Adrenal gland (tissue), 12 donors: ENCODE results near the gene RHOC. TPM values are rescaled to one million over a fixed set of nuclear protein-coding genes. Genes with fewer than 3 reads are reported as not detected.

Experiments used
- DNase-seq, 7 donors: peaks; one replicate each; pipeline ENCODE4 v3.0.0-alpha.2; 2019 to 2020
- H3K27ac ChIP-seq, 5 donors: fragments of 200-600 bp; sonication (generic) in 4 of 5; 1 replicate in 3 of 5; 2 replicates in 2 of 5; pipeline versions ENCODE4 v1.5.1 to v1.8.0; 2016 to 2020; ENCODE audit warnings: mild to moderate bottlenecking in 1 of 5
- H3K27me3 ChIP-seq: fragments of 200-600 bp; 2 replicates; pipeline ENCODE4 v1.8.0; 2021
- H3K36me3 ChIP-seq, 2 donors: fragments of 200-600 bp; replicated peaks in 1 of 2; 1 replicate in 1 of 2; 2 replicates in 1 of 2; pipeline versions ENCODE4 v1.5.1 to v1.8.0; 2018 to 2022
- H3K4me1 ChIP-seq, 2 donors: fragments of 200-600 bp; replicated peaks in 1 of 2; 1 replicate in 1 of 2; 2 replicates in 1 of 2; pipeline versions ENCODE4 v1.5.1 to v1.8.0; 2018 to 2021
- H3K4me3 ChIP-seq, 4 donors: fragments of 200-600 bp; sonication (generic) in 3 of 4; one replicate each; pipeline ENCODE4 v1.5.1; 2016 to 2018
- H3K9me3 ChIP-seq, 3 donors: fragments of 200-600 bp; sonication (generic) in 1 of 3; replicated peaks in 1 of 3; 1 replicate in 2 of 3; 2 replicates in 1 of 3; pipeline versions ENCODE4 v1.5.1 to v1.8.0; 2016 to 2021
- POLR2A ChIP-seq, 2 donors: fragments of 450-650 bp; IDR thresholded peaks; one replicate each; pipeline ENCODE4 v1.6.1; 2017; ENCODE audit warnings: antibody characterized with exemption in 2 of 2, mild to moderate bottlenecking in 2 of 2, moderate library complexity in 1 of 2
- WGBS, 4 donors: extraction: QIAGEN DNeasy Blood & Tissue Kit in 2 of 4; methylation state at CpG; one replicate each; pipeline versions ENCODE4 v1.1.5 to v1.1.7; 2013 to 2017; 5-methylcytosine and 5-hydroxymethylcytosine counted together
- intact Hi-C, 2 donors: fragments of 100-400 bp; cut with DNase I; formaldehyde crosslinking; loops; one replicate each; pipeline versions ENCODE4 v1.14.1 to v1.15.0; 2022 to 2023
- polyA plus RNA-seq, 3 donors: library from polyadenylated mRNA; stranded (reverse); fragments of 200-250 nt in 2 of 3; fragments of 350-450 nt in 1 of 3; fragmentation: Illumina TruSeq in 1 of 3; extraction: RNeasy Lipid Tissue Mini Kit (QIAGEN cat#74804) in 1 of 3; gene quantifications; one replicate each; pipeline ENCODE4 v1.2.3, GENCODE V29; 2013 to 2014
- total RNA-seq, 9 donors: library from RNA; depleted of rRNA in 4 of 9; stranded (reverse); fragments of >200 nt in 4 of 9; fragments of 120-200 nt in 1 of 9; fragmentation: NEBNext Ultra II Directional in 1 of 9; extraction: Animal tissue kit (Norgen Biotek cat#: 25700) in 1 of 9; gene quantifications; one replicate each; pipeline versions ENCODE4 v1.1.0 to v1.2.4, GENCODE V29; 2013 to 2023
- TF ChIP-seq, protein P1 (sequence below), 6 experiments: fragments of 450-650 bp in 4 of 6; fragments of 200-600 bp in 2 of 6; sonication (generic) in 1 of 6; IDR thresholded peaks; 1 replicate in 5 of 6; 2 replicates in 1 of 6; pipeline versions ENCODE4 v1.5.1 to v1.8.0; 2016 to 2021; ENCODE audit warnings: antibody characterized with exemption in 6 of 6, mild to moderate bottlenecking in 2 of 6, moderate library complexity in 1 of 6
- donor health status: healthy with polysubstance abuse.
- donor health status: Bipolar disorder and iron deficiency.
- donor health status: DM: yes; HTN: yes; CAD: no.
- donor health status: DM: no; HTN: no; CAD: no.
- donor health status: DM: no; HTN: no; CAD: no.
- donor health status: DM: yes; HTN: yes; CAD: no.

RHOC gene
- total and polyA plus RNA-seq, 12 donors: 186 to 374 (median 237) TPM

- intact Hi-C loops: loop anchor here in 1 of 2 donors (10.0 kb wide), 1 partner anchor 324 kb away; no protein-coding TSS in a partner anchor
- TF ChIP-seq POLR2A (IDR thresholded peaks at IDR 0.05): no peak
- TF ChIP-seq, protein P1, sequence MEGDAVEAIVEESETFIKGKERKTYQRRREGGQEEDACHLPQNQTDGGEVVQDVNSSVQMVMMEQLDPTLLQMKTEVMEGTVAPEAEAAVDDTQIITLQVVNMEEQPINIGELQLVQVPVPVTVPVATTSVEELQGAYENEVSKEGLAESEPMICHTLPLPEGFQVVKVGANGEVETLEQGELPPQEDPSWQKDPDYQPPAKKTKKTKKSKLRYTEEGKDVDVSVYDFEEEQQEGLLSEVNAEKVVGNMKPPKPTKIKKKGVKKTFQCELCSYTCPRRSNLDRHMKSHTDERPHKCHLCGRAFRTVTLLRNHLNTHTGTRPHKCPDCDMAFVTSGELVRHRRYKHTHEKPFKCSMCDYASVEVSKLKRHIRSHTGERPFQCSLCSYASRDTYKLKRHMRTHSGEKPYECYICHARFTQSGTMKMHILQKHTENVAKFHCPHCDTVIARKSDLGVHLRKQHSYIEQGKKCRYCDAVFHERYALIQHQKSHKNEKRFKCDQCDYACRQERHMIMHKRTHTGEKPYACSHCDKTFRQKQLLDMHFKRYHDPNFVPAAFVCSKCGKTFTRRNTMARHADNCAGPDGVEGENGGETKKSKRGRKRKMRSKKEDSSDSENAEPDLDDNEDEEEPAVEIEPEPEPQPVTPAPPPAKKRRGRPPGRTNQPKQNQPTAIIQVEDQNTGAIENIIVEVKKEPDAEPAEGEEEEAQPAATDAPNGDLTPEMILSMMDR (IDR thresholded peaks at IDR 0.05): no peak
- Histone ChIP-seq H3K4me3 (no peak overlapping the region), H3K27me3 (no peaks in the 10 kb centered on the region), H3K27ac (no peak overlapping the region), H3K36me3 (no peaks in the 10 kb centered on the region), H3K9me3 (no peaks in the 10 kb centered on the region), H3K4me1 (peaks cover 4 to 13% of the 10 kb centered on the region in 2 donors)
- DNase-seq: no peak
- WGBS, 4 donors: 52 to 71% (median 56%) methylated on average over 3 of the region's 3 CpGs
Observed at GRCh38 chr1:112720800-112721199, 13.9 kb upstream of the RHOC start.

GRCh38 chr1:112719706-112720105 is 12.8 kb upstream of the RHOC start:
- H3K4me1 ChIP-seq: peaks cover 11 to 18% of the 10 kb centered on the region in 2 donors
- intact Hi-C loops: loop anchor here (2.0 to 10.0 kb wide), 3 partner anchors 83 to 325 kb away; no protein-coding TSS in a partner anchor
- H3K4me3 ChIP-seq: no peak overlapping the region
- TF ChIP-seq POLR2A (IDR thresholded peaks at IDR 0.05): no peak
- TF ChIP-seq, protein P1 (IDR thresholded peaks at IDR 0.05): no peak
- H3K36me3 ChIP-seq: no peaks in the 10 kb centered on the region
- no peak for DNase-seq
- H3K27me3 ChIP-seq: no peaks in the 10 kb centered on the region
- H3K9me3 ChIP-seq: no peaks in the 10 kb centered on the region
- WGBS, 4 donors: 75 to 94% (median 88%) methylated on average over 2 of the region's 2 CpGs
- H3K27ac ChIP-seq: no peak overlapping the region

DNA sequence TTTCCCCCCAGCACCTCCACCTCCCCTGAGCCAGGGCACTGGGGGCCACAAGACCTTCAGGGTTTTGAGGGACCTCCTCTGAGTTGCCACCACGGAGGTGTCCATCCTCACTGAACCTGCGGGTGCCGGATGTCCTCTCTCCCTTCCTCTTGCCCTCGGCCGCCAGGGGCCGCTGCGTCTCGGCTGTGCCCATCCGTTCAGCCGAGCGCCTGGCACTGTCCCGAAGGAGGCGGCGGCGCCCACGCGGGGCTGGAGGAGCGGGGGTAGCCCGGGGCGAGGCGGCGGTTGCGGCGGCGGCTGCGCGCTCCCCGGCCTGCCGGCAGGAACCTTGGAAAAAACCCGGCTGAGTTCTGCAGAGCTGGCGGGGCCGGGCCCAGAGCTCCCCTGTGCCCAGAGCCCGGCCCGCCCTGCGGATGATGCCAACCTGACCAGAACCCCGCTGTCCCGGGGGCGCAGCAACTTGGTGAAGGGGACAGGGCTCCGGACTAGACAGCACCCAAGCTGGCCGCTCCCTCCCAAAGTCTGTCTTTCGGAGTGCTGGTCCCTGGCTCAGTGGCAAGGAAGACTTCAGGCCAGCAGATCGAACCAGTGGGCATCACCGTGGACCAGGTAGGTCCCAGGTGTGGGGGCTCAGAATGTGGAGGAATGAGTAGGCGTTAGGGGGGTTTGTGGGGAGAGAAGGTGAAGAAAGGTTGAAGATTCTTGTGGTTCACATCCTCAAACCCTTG is 11.9 kb upstream of the RHOC start:
- Histone ChIP-seq H3K27ac (no peak overlapping the region), H3K27me3 (no peaks in the 10 kb centered on the region), H3K9me3 (no peaks in the 10 kb centered on the region), H3K4me3 (peak overlapping the region in 1 of 4 donors; percentile 31), H3K36me3 (no peaks in the 10 kb centered on the region), H3K4me1 (peaks cover 19 to 27% of the 10 kb centered on the region in 2 donors)
- 15 to 27% (median 16%) methylated on average over 11 to 44 of the region's 44 CpGs for WGBS, 4 donors
- DNase-seq: peak; percentile 82 to 90 (median 86)
- intact Hi-C loops: loop anchor here (2.0 to 10.0 kb wide), 3 partner anchors 84 to 326 kb away; no protein-coding TSS in a partner anchor
- TF ChIP-seq POLR2A (IDR thresholded peaks at IDR 0.05): no peak
- TF ChIP-seq, protein P1 (IDR thresholded peaks at IDR 0.05): peak; percentile 55 to 89 (median 78)

GRCh38 chr1:112717263-112717873 is 10.4 kb upstream of the RHOC start:
- DNase-seq: peak in 1 of 7 donors; percentile 22
- WGBS, 4 donors: 73 to 79% (median 77%) methylated on average over 2 of the region's 2 CpGs
- H3K9me3 ChIP-seq: no peaks in the 10 kb centered on the region
- TF ChIP-seq, protein P1 (IDR thresholded peaks at IDR 0.05): no peak
- no peak for TF ChIP-seq POLR2A (IDR thresholded peaks at IDR 0.05)
- intact Hi-C loops: loop anchor here in 1 of 2 donors (10.0 kb wide), 1 partner anchor 327 kb away; no protein-coding TSS in a partner anchor
- no peaks in the 10 kb centered on the region for H3K36me3 ChIP-seq
- no peak overlapping the region for H3K4me3 ChIP-seq
- no peak overlapping the region for H3K27ac ChIP-seq
- H3K27me3 ChIP-seq: no peaks in the 10 kb centered on the region
- peaks cover 19 to 24% of the 10 kb centered on the region in 2 donors for H3K4me1 ChIP-seq
